NCI-H128 (cell line): ENCODE data around the gene TNRC18.

Experiments used
- DNase-seq: peaks from one replicate; lab custom pipeline; 2025; ENCODE audit not compliant: unreplicated experiment; lab: John Stamatoyannopoulos, UW

The TNRC18 gene

GRCh38 chr7:5429857-5430611 lies 6.4 kb upstream of the TNRC18 start:
- no peak for DNase-seq

GRCh38 chr7:5429253-5429856 lies 5.7 kb upstream of the TNRC18 start:
- no peak for DNase-seq

- no peak for DNase-seq
Observed at GRCh38 chr7:5428478-5429252, 5.0 kb upstream of the TNRC18 start.

GRCh38 chr7:5426226-5426475 lies 2.5 kb upstream of the TNRC18 start:
- no peak for DNase-seq

GRCh38 chr7:5425507-5426225 lies 2.0 kb upstream of the TNRC18 start:
- peak; percentile 76 for DNase-seq

- DNase-seq: no peak
Observed at GRCh38 chr7:5424749-5425506, 1.3 kb upstream of the TNRC18 start.

- DNase-seq: peak; percentile 99
Observed at GRCh38 chr7:5423976-5424748, 528 bp upstream of the TNRC18 start.

- DNase-seq: no peak
Observed at GRCh38 chr7:5422396-5423305, 983 bp downstream of the TNRC18 start.

- DNase-seq: no peak
Observed at GRCh38 chr7:5421714-5422395, 1.8 kb downstream of the TNRC18 start.

GRCh38 chr7:5420881-5421713 lies 2.5 kb downstream of the TNRC18 start:
- no peak for DNase-seq

- DNase-seq: no peak
Observed at GRCh38 chr7:5420067-5420880, 3.4 kb downstream of the TNRC18 start.

- DNase-seq: no peak
Observed at GRCh38 chr7:5419539-5420066, 4.0 kb downstream of the TNRC18 start.

- DNase-seq: no peak
Observed at GRCh38 chr7:5418285-5418582, 5.4 kb downstream of the TNRC18 start.

- no peak for DNase-seq
Observed at GRCh38 chr7:5417106-5418071, 6.2 kb downstream of the TNRC18 start.

- no peak for DNase-seq
Observed at GRCh38 chr7:5414916-5415315, 8.7 kb downstream of the TNRC18 start.

GRCh38 chr7:5413449-5413786 lies 10.2 kb downstream of the TNRC18 start:
- DNase-seq: no peak
